AG09309 (cell line): ENCODE measurements around the gene TRIM27.
A peak's percentile ranks its signal among the peaks of the same experiment; 100 is the strongest.
"Not testable (repeated sequence)": the region's sequence is repeated elsewhere in the genome, so short reads cannot be mapped to it uniquely, and the experiment has no call there.

Experiments used
- DNase-seq: peaks from one replicate; pipeline ENCODE4 v3.0.0-alpha.2; 2010; ENCODE audit warnings: low read depth
- H3K4me3 ChIP-seq: 2 replicates; pipeline ENCODE4 v1.5.1; 2011; ENCODE audit warnings: mild to moderate bottlenecking, low read depth, low read length, moderate library complexity; ENCODE audit not compliant: control insufficient read depth
- CTCF ChIP-seq: IDR thresholded peaks from 2 replicates; pipeline ENCODE4 v1.5.1; 2011; ENCODE audit warnings: mild to moderate bottlenecking, low read depth, low read length, inconsistent platforms; ENCODE audit not compliant: insufficient read depth, control insufficient read depth; ENCODE audit errors: missing control alignments

TRIM27 gene

DNA sequence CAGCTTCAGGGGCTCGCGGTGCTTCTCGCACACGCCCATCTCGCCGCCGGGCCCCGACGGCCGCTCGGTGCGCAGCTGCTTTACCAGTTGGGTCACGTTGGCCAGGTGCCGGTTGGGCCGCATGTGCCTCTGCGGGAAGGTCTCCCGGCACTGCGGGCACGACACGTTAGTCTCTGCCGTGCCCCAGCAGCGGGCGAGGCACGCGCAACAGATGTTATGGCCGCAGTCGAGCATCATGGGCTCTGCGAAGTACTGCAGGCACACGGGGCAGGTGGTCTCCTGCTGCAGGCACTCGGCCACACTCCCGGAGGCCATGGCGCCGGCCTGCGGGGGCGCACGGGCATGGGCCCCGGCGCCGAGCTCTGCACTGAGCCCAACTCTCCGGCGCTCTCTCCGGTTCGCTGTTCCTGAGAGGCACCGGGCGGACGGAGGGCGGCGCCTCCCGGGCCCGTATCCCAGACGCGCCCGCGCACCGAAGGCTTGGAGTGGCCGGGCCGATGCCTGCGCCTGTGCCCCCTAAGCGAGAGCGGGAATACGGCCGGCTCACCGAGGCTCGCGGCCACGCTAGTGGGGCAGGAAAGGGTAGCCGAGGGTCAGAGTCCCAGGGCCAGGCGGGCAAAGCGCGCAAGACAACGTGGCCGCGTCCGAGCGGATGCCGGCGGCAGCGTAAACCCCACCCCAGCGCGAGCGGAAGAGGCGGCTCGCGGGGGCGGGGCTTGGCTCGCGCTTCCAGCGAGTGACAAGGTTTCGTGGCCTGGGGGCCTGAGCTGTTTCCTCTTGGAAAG lies at the start of gene TRIM27:
TSS of gene TRIM27 (minus strand) at position 668 of the 785 bp plus-strand sequence. CDS start at position 315, 353 bp downstream.
- peak within 1 kb of the TSS; percentile 57 for H3K4me3 ChIP-seq
- no peak for TF ChIP-seq CTCF
- no peak for DNase-seq

- not testable (repeated sequence) for DNase-seq, H3K4me3 ChIP-seq
Measured at GRCh38 chr6:28970056-28970455, 46.3 kb upstream of the TRIM27 start.

DNA sequence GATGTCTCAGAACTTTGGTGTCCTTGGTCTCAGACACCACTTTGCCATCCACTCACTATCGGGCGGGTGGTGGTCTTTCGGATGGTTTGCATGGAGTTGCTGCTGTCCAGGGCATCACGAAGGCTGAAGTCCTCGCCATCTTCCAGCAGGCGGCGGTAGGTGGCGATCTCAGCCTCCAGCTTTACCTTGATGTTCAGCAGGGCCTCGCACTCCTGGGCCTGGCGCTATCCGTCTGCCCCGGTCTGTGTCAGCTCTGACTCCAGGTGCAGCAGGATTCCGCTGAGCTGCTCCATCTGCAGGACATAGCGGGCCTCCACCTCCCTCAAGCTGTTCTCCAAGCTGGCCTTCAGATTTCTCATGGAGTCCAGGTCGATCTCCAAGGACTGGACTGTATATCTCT lies 45.3 kb upstream of the TRIM27 start:
- no peak for DNase-seq
- no peak overlapping the region for H3K4me3 ChIP-seq
- no peak for TF ChIP-seq CTCF

DNA sequence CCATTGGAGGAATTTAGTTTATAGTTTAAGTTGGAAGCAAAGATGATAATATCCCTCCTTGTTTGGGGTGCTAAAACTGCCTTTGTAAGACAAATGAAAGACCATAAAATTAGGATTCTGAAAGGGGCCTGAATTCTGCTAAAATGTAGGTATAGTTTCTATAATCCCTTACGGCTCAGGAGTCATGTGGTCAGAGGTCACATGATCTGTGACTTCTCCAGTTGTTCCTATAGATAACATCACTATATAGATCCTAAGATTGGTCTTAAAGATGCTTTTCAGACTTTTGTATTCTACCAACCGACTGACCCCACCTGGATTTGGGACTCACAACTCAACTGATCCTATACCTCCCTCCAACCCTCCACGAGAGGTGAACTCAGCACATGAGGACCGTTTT lies 44.7 kb upstream of the TRIM27 start:
- no peak for DNase-seq
- TF ChIP-seq CTCF = no peak
- H3K4me3 ChIP-seq = no peak overlapping the region

- DNase-seq = no peak
- H3K4me3 ChIP-seq = no peak overlapping the region
- TF ChIP-seq CTCF = no peak
Measured at GRCh38 chr6:28965706-28966105, 41.9 kb upstream of the TRIM27 start.

DNA sequence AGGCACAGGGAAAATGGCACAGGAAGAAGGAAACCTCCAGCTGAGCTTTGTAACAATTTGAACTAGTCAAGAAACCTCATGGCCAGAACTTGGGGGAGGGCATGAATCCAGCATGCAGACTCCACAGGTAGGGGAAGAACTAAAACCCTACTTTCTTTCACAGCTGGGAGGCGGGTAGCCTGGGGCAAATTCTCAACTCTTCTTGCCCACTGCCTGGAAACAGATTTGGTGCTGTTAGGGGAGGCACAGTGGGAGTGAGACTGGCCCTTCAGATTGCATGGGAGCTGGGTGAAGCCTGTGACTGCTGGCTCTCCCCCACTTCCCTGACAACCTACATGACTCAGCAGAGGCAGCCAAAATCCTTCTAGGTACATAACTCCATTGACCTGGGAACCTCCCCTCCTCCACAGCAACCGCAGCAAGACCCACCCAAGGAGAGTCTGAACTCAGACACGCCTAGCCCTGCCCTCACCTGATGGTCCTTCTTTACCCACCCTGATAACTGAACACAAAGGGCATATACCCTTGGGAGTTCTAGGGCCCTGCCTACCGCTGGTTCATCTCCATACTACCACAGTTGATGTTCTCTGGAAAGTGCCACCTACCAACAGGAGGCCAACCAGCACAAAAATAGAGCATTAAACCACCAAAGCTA lies 37.2 kb upstream of the TRIM27 start:
- no peak overlapping the region for H3K4me3 ChIP-seq
- no peak for TF ChIP-seq CTCF
- no peak for DNase-seq

- DNase-seq = not testable (repeated sequence)
Measured at GRCh38 chr6:28958561-28959243, 34.9 kb upstream of the TRIM27 start.

DNA sequence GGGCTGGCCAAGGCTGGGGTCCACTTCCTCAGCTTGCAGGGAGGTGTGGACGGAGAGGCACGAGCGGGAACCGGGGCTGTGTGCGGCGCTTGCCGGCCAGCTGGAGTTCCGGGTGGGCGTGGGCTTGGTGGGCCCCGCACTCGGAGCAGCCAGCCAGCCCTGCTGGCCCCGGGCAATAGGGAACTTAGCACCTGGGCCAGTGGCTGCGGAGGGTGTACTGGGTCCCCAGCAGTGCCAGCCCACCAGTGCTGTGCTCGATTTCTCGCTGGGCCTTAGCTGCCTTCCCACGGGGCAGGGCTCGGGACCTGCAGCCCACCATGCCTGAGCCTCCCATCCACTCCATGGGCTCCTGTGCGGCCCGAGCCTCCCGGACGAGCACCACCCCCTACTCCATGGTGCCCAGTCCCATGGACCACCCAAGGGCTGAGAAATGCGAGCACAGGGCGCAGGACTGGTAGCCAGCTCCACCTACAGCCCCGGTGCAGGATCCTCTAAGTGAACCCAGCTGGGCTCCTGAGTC lies 34.1 kb upstream of the TRIM27 start:
- not testable (repeated sequence) for H3K4me3 ChIP-seq, DNase-seq

More at GRCh38 chr6:28958561-28959243, 34.9 kb upstream of the TRIM27 start:
- not testable (repeated sequence) for H3K4me3 ChIP-seq
